Erythroblast (primary cell): ENCODE measurements around the gene SUMF2.

Experiments
- GATA1 ChIP-seq: IDR thresholded peaks from 2 replicates; pipeline ENCODE4 v1.6.1; 2011; ENCODE audit warnings: low read depth, mild to moderate bottlenecking, control low read depth, low read length, moderate library complexity
- POLR2A ChIP-seq: IDR thresholded peaks from 2 replicates; pipeline ENCODE4 v1.6.1; 2011; ENCODE audit warnings: mild to moderate bottlenecking, low read length

GRCh38 chr7:56091591-56091990 is 27.5 kb downstream of the SUMF2 start:
- no peak for TF ChIP-seq POLR2A
- TF ChIP-seq GATA1, result no peak
